ENCODE measurements around the gene PLAGL2. TPM values are rescaled to one million over a fixed set of nuclear protein-coding genes. Genes with fewer than 3 reads are reported as not detected.

PLAGL2 gene
- total and polyA plus RNA-seq, 9 of the 15 experiments (the other 6 are each of a cell fraction or from before 2014, with no cell fraction given), result 3.1 to 24.3 (median 6.4) TPM

DNA sequence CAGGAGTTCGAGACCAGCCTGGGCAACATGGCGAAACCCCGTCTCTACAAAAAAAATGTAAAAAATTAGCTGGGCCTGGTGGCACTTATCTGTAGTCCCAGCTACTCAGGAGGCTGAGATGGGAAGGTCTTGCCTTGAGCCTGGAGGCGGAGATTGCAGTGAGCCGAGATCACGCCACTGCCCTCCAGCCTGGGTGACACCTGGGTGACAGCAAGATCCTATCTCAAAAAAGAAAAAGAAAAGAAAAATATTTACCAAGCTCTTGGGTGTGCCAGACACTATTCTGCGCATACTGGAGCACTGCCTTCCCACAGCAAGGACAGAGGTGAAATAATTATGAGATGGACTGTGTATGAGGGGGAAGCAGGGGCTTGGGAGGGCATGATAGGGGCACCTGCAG, 19.8 kb upstream of the PLAGL2 start:
- Histone ChIP-seq H3K27ac (ENCODE audit: extremely low read depth, low read depth, low read length) (no peak overlapping the region), H3K4me3 (no peak overlapping the region), H3K4me1 (replicated peaks in 1 of 2; ENCODE audit: control insufficient read depth in 2 of 2, insufficient read depth in 2 of 2, low read length in 2 of 2) (no peaks in the 10 kb centered on the region), H2AFZ (ENCODE audit: low read depth, low read length) (no peak overlapping the region), H3K79me2 (ENCODE audit: control insufficient read depth, insufficient read depth, low read length) (no peaks in the 10 kb centered on the region), H3K27me3 (ENCODE audit: control insufficient read depth in 2 of 2, insufficient read depth in 2 of 2, low read length in 2 of 2) (no peaks in the 10 kb centered on the region), H3K9ac (ENCODE audit: insufficient read depth in 1 of 2, low read depth in 2 of 2, low read length in 2 of 2) (no peak overlapping the region), H4K20me1 (replicated peaks; ENCODE audit: control insufficient read depth, insufficient read depth, low read length) (no peaks in the 10 kb centered on the region), H3K9me3 (replicated peaks; ENCODE audit: control insufficient read depth, insufficient read depth, low read depth, low read length) (no peaks in the 10 kb centered on the region), H3K36me3 (ENCODE audit: control insufficient read depth, insufficient read depth, low read length) (peaks cover 85% of the 10 kb centered on the region), H3K4me2 (ENCODE audit: insufficient read depth, low read length) (no peak overlapping the region), H3K9me1 (ENCODE audit: control insufficient read depth, insufficient read depth, low read length) (peaks cover 3% of the 10 kb centered on the region)
- TF ChIP-seq, protein P1, sequence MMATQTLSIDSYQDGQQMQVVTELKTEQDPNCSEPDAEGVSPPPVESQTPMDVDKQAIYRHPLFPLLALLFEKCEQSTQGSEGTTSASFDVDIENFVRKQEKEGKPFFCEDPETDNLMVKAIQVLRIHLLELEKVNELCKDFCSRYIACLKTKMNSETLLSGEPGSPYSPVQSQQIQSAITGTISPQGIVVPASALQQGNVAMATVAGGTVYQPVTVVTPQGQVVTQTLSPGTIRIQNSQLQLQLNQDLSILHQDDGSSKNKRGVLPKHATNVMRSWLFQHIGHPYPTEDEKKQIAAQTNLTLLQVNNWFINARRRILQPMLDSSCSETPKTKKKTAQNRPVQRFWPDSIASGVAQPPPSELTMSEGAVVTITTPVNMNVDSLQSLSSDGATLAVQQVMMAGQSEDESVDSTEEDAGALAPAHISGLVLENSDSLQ (IDR thresholded peaks at IDR 0.05), result no peak
- TF ChIP-seq, protein P2, sequence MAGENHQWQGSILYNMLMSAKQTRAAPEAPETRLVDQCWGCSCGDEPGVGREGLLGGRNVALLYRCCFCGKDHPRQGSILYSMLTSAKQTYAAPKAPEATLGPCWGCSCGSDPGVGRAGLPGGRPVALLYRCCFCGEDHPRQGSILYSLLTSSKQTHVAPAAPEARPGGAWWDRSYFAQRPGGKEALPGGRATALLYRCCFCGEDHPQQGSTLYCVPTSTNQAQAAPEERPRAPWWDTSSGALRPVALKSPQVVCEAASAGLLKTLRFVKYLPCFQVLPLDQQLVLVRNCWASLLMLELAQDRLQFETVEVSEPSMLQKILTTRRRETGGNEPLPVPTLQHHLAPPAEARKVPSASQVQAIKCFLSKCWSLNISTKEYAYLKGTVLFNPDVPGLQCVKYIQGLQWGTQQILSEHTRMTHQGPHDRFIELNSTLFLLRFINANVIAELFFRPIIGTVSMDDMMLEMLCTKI (IDR thresholded peaks at IDR 0.05; ENCODE audit: partially characterized antibody), result no peak
- TF ChIP-seq LCOR (CRISPR knock-in tag; IDR thresholded peaks at IDR 0.05) (no peak), NEUROD1 (IDR thresholded peaks at IDR 0.05; ENCODE audit: borderline replicate concordance, low read depth, low read length, partially characterized antibody) (no peak), PHB (CRISPR knock-in tag; IDR thresholded peaks at IDR 0.05) (no peak)
- WGBS (ENCODE audit: insufficient coverage, low coverage, missing lambda C conversion rate), result 77% methylated on average over 5 of the region's 7 CpGs
- FAIRE-seq (no peak), DNase-seq (ENCODE audit: extremely low read depth in 1 of 4, low spot score in 3 of 4) (no peak), ATAC-seq (no peak)
- POLR2A ChIA-PET, result interaction anchor here (0.5 to 0.9 kb wide), 3 partner anchors 9 to 133 kb away, joined by 3 to 4 read pairs (median 3); no protein-coding TSS in a partner anchor
- CTCF ChIA-PET (ENCODE audit: low intra/inter-chr PET ratio), result no interaction called here
- intact Hi-C loops (cut with micrococcal nuclease), result no loop called here
- no TSS peak for BruUV-seq (replicated peaks)
- in situ Hi-C loops (cut with MboI), result no loop called here
